ENCODE results near the gene RSPH10B2. TPM values are rescaled to one million over a fixed set of nuclear protein-coding genes. Genes with fewer than 3 reads are reported as not detected.
"Not testable (repeated sequence)": the region's sequence is repeated elsewhere in the genome, so short reads cannot be mapped to it uniquely, and the experiment has no call there.

RSPH10B2 gene
- under 1 TPM in 8 of 10 donors, not detected in 2; 0.21 to 0.63 (median 0.40) TPM for polyA plus RNA-seq (ENCODE audit: insufficient read length in 10 of 10)
- long read RNA-seq, donor 1, partial matches to known transcripts, result 27 of 27 reads
- long read RNA-seq, donor 1, other reads (novel, unspliced or antisense), result 0 of 27 reads
- long read RNA-seq, donor 2, partial matches to known transcripts, result 7 of 14 reads
- long read RNA-seq, donor 2, other reads (novel, unspliced or antisense), result 7 of 14 reads
- long read RNA-seq, donor 3, result 0 reads
- long read RNA-seq, donor 4, result 0 reads
- long read RNA-seq, donor 5, result 0 reads
- long read RNA-seq, donor 6, result 0 reads
- long read RNA-seq, donor 7, partial matches to known transcripts, result 5 of 20 reads
- long read RNA-seq, donor 7, other reads (novel, unspliced or antisense), result 15 of 20 reads
- long read RNA-seq, donor 8, result 0 reads
- long read RNA-seq, donor 9, result 0 reads

GRCh38 chr7:6753964-6754363 lies at the start of gene RSPH10B2:
TSS of gene RSPH10B2 (plus strand) at chr7:6754103. CDS start at chr7:6757678, 3,575 bp downstream.
- DNase-seq, result peak in 1 of 3 donors; percentile 1

- peak; percentile 5 to 77 (median 34) for DNase-seq
Observed at GRCh38 chr7:6705959-6706665, 47.8 kb upstream of the RSPH10B2 start.

GRCh38 chr7:6706666-6707407 lies 47.1 kb upstream of the RSPH10B2 start, which contains the start of gene ZNF12:
TSS of gene ZNF12 (minus strand) at chr7:6706947. CDS start at chr7:6705173, 1,774 bp downstream.
- peak; percentile 94 to 98 (median 97) for DNase-seq

GRCh38 chr7:6708304-6708703 lies 45.6 kb upstream of the RSPH10B2 start:
- no peak for DNase-seq

GRCh38 chr7:6709808-6710207 lies 44.1 kb upstream of the RSPH10B2 start:
- DNase-seq, result no peak

GRCh38 chr7:6714360-6714759 lies 39.5 kb upstream of the RSPH10B2 start:
- DNase-seq, result no peak

GRCh38 chr7:6715898-6716297 lies 38.0 kb upstream of the RSPH10B2 start:
- not testable (repeated sequence) for DNase-seq

GRCh38 chr7:6718124-6718523 lies 35.8 kb upstream of the RSPH10B2 start:
- no peak for DNase-seq

- DNase-seq, result not testable (repeated sequence)
Observed at GRCh38 chr7:6724351-6724750, 29.6 kb upstream of the RSPH10B2 start.

- no peak for DNase-seq
Observed at GRCh38 chr7:6725003-6725402, 28.9 kb upstream of the RSPH10B2 start.

- DNase-seq, result not testable (repeated sequence)
Observed at GRCh38 chr7:6726341-6726740, 27.6 kb upstream of the RSPH10B2 start.

GRCh38 chr7:6727663-6728062 lies 26.2 kb upstream of the RSPH10B2 start:
- DNase-seq, result no peak

GRCh38 chr7:6728893-6729491 lies 24.9 kb upstream of the RSPH10B2 start:
- not testable (repeated sequence) for DNase-seq

- peak; percentile 92 to 97 (median 94) for DNase-seq
Observed at GRCh38 chr7:6729492-6730342, 24.2 kb upstream of the RSPH10B2 start.

- no peak for DNase-seq
Observed at GRCh38 chr7:6730343-6730633, 23.6 kb upstream of the RSPH10B2 start.

GRCh38 chr7:6738415-6738814 lies 15.5 kb upstream of the RSPH10B2 start:
- DNase-seq, result not testable (repeated sequence)

- not testable (repeated sequence) for DNase-seq
Observed at GRCh38 chr7:6744410-6745100, 9.3 kb upstream of the RSPH10B2 start.

- DNase-seq, result not testable (repeated sequence)
Observed at GRCh38 chr7:6749335-6749734, 4.6 kb upstream of the RSPH10B2 start.

- DNase-seq, result not testable (repeated sequence)
Observed at GRCh38 chr7:6750173-6750572, 3.7 kb upstream of the RSPH10B2 start.

GRCh38 chr7:6761186-6761585 lies 7.3 kb downstream of the RSPH10B2 start:
- DNase-seq, result not testable (repeated sequence)
